DOHH2 (cell line): ENCODE results near the gene PAIP2.
"Not testable (repeated sequence)": the region's sequence is repeated elsewhere in the genome, so short reads cannot be mapped to it uniquely, and the experiment has no call there.

Experiments used
- EZH2phosphoT487 ChIP-seq: fragments of 200-600 bp; sonication (generic); IDR thresholded peaks from 2 replicates; pipeline ENCODE4 v1.6.1; 2017; ENCODE audit warnings: borderline replicate concordance, mild to moderate bottlenecking, antibody characterized with exemption, low read length, moderate library complexity, mixed read lengths
- TF ChIP-seq, protein P1 (sequence below): fragments of 200-600 bp; sonication (generic); IDR thresholded peaks from one replicate; pipeline ENCODE4 v1.5.1; 2014; ENCODE audit warnings: antibody characterized with exemption, mild to moderate bottlenecking, low read depth, low read length; ENCODE audit not compliant: poor library complexity, severe bottlenecking

DNA sequence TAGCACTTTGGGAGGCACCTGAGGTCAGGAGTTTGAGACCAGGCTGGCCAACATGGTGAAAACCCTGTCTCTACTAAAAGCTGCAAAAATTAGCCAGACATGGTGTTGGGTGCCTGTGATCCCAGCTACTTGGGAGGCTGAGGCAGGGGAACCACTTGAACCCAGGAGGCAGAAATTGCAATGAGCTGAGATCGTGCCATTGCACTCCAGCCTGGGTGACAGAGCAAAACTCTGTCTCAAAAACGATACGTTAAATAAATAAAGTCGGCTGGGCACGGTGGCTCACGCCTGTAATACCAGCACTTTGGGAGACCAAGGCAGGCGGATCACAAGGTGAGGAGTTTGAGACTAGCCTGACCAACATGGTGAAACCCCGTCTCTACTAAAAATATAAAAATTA, 14.2 kb downstream of the PAIP2 start:
- TF ChIP-seq, protein P1, sequence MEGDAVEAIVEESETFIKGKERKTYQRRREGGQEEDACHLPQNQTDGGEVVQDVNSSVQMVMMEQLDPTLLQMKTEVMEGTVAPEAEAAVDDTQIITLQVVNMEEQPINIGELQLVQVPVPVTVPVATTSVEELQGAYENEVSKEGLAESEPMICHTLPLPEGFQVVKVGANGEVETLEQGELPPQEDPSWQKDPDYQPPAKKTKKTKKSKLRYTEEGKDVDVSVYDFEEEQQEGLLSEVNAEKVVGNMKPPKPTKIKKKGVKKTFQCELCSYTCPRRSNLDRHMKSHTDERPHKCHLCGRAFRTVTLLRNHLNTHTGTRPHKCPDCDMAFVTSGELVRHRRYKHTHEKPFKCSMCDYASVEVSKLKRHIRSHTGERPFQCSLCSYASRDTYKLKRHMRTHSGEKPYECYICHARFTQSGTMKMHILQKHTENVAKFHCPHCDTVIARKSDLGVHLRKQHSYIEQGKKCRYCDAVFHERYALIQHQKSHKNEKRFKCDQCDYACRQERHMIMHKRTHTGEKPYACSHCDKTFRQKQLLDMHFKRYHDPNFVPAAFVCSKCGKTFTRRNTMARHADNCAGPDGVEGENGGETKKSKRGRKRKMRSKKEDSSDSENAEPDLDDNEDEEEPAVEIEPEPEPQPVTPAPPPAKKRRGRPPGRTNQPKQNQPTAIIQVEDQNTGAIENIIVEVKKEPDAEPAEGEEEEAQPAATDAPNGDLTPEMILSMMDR: not testable (repeated sequence)
- TF ChIP-seq EZH2phosphoT487: not testable (repeated sequence)
